Endodermal cell (in vitro differentiated cells): ENCODE data around the gene ZNF20. TPM values are rescaled to one million over a fixed set of nuclear protein-coding genes. Genes with fewer than 3 reads are reported as not detected.
A peak's percentile ranks its signal among the peaks of the same experiment; 100 is the strongest.

Experiments
- DNase-seq: peaks from one replicate; pipeline ENCODE4 v3.0.0-alpha.2; 2017
- H3K27ac ChIP-seq: 2 replicates; pipeline ENCODE4 v1.5.1; 2013; ENCODE audit warnings: mild to moderate bottlenecking, low read depth, low read length, moderate library complexity
- H3K27me3 ChIP-seq: 2 replicates; pipeline ENCODE4 v1.6.1; 2013; ENCODE audit warnings: mild to moderate bottlenecking, low read length, moderate library complexity; ENCODE audit not compliant: insufficient read depth, control insufficient read depth, poor library complexity, severe bottlenecking
- H3K36me3 ChIP-seq: 2 replicates; pipeline ENCODE4 v1.7.0; 2013; ENCODE audit warnings: mild to moderate bottlenecking, low read length, moderate library complexity; ENCODE audit not compliant: control insufficient read depth, insufficient read depth
- H3K4me1 ChIP-seq: one replicate; pipeline ENCODE4 v1.7.0; 2013; ENCODE audit warnings: low read length; ENCODE audit not compliant: control insufficient read depth, insufficient read depth
- H3K4me3 ChIP-seq: 2 replicates; pipeline ENCODE4 v1.5.1; 2013; ENCODE audit warnings: mild to moderate bottlenecking, low read length, moderate library complexity
- H3K9ac ChIP-seq: 2 replicates; pipeline ENCODE4 v1.6.1; 2013; ENCODE audit warnings: mild to moderate bottlenecking, low read length, moderate library complexity; ENCODE audit not compliant: poor library complexity, severe bottlenecking; ENCODE audit errors: extremely low read depth
- H3K9me3 ChIP-seq: 2 replicates; pipeline ENCODE4 v1.6.1; 2013; ENCODE audit warnings: mild to moderate bottlenecking, low read length, moderate library complexity; ENCODE audit not compliant: control insufficient read depth
- H3K27ac Mint-ChIP-seq: 2 replicates; pipeline ENCODE4 v1.8.0; 2020; ENCODE audit warnings: mixed read lengths
- H3K27me3 Mint-ChIP-seq: 2 replicates; pipeline ENCODE4 v1.8.0; 2021; ENCODE audit warnings: mild to moderate bottlenecking, mixed read lengths; ENCODE audit not compliant: insufficient read depth
- H3K36me3 Mint-ChIP-seq: 2 replicates; pipeline ENCODE4 v1.8.0; 2020; ENCODE audit warnings: low read depth, mixed read lengths
- H3K4me1 Mint-ChIP-seq: 2 replicates; pipeline ENCODE4 v1.8.0; 2020; ENCODE audit warnings: mixed read lengths
- H3K4me3 Mint-ChIP-seq: 2 replicates; pipeline ENCODE4 v1.8.0; 2020; ENCODE audit warnings: mild to moderate bottlenecking, moderate library complexity, mixed read lengths
- H3K9me3 Mint-ChIP-seq: 2 replicates; pipeline ENCODE4 v1.8.0; 2020; ENCODE audit warnings: mild to moderate bottlenecking, mixed read lengths
- CTCF ChIP-seq: fragments of 200-600 bp; sonication (generic); conservative IDR thresholded peaks from 2 replicates; pipeline ENCODE4 v1.5.0; 2021; ENCODE audit warnings: antibody characterized with exemption, mild to moderate bottlenecking
- WGBS, 2 experiments: methylation state at CpG; one replicate each; pipeline versions ENCODE4 v1.1.5 to v1.1.7; 2013; ENCODE audit warnings: missing lambda C conversion rate in 2 of 2, mixed read lengths in 1 of 2; ENCODE audit not compliant: insufficient coverage in 1 of 2, insufficient read length in 1 of 2; 5-methylcytosine and 5-hydroxymethylcytosine counted together
- long read RNA-seq, 4 experiments: library from polyadenylated mRNA in 2 of 4; library from RNA in 1 of 4; library from capped mRNA in 1 of 4; stranded (forward) in 3 of 4; unstranded in 1 of 4; transcript quantifications; one replicate each; pipeline ENCODE4 v2.0.0, GENCODE V29; 2020 to 2021; ENCODE audit warnings: inconsistent platforms in 1 of 4
- polyA plus RNA-seq, 2 experiments: library from polyadenylated mRNA; stranded (reverse); fragments of 50-300 nt; gene quantifications; one replicate each; pipeline ENCODE4 v1.2.3, GENCODE V29; 2013
- total RNA-seq, 2 donors: library from RNA; stranded (reverse); fragmentation: NEBNext Ultra II Directional in 1 of 2; extraction: Animal tissue kit (Norgen Biotek cat#: 25700) in 1 of 2; gene quantifications; 2 replicates in 1 of 2; 3 replicates in 1 of 2; pipeline ENCODE4 v1.2.1, GENCODE V29; 2021

Gene ZNF20
- 10 to 100 TPM; 10.2 to 10.6 TPM for total RNA-seq
- 8.0 TPM for polyA plus RNA-seq (2013, experiment 1 of 2)
- 6.6 TPM for polyA plus RNA-seq (2013, experiment 2 of 2)
- long read RNA-seq, experiment 1, partial matches to known transcripts = 0 of 2 reads
- long read RNA-seq, experiment 1, other reads (novel, unspliced or antisense) = 1 of 2 reads
- long read RNA-seq, experiment 2, transcript ZNF20-201 (4 exons, 3,061 nt) = major isoform, 8 of 15 reads
- long read RNA-seq, experiment 2, transcript ZNF20-202 (4 exons, 642 nt) = minor isoform, 6 of 15 reads
- long read RNA-seq, experiment 2, partial matches to known transcripts = 0 of 15 reads
- long read RNA-seq, experiment 2, other reads (novel, unspliced or antisense) = 1 of 15 reads
- long read RNA-seq, experiment 3, transcript ZNF20-201 (4 exons, 3,061 nt) = minor isoform, 17 of 43 reads
- long read RNA-seq, experiment 3, transcript ZNF20-202 (4 exons, 642 nt) = major isoform, 24 of 43 reads
- long read RNA-seq, experiment 3, partial matches to known transcripts = 0 of 43 reads
- long read RNA-seq, experiment 3, other reads (novel, unspliced or antisense) = 2 of 43 reads
- long read RNA-seq, experiment 4, transcript ZNF20-202 (4 exons, 642 nt) = major isoform, 6 of 11 reads
- long read RNA-seq, experiment 4, partial matches to known transcripts = 0 of 11 reads
- long read RNA-seq, experiment 4, other reads (novel, unspliced or antisense) = 2 of 11 reads

GRCh38 chr19:12139885-12140544, at the start of gene ZNF20:
Gene ZNF20 (minus strand): TSS chr19:12140350. CDS start chr19:12140182, 168 bp downstream.
- H3K4me1 ChIP-seq = peaks cover 5% of the 10 kb centered on the region
- TF ChIP-seq CTCF = no peak
- Mint-ChIP-seq H3K36me3 (peaks cover 65% of the 10 kb centered on the region), H3K4me3 (peak within 1 kb of the TSS; percentile 90), H3K4me1 (peaks cover 8% of the 10 kb centered on the region), H3K27me3 (no peaks in the 10 kb centered on the region), H3K9me3 (peaks cover 72% of the 10 kb centered on the region), H3K27ac (peak within 1 kb of the TSS; percentile 99)
- DNase-seq = peak; percentile 99
- 2 to 22% methylated on average over 44 to 49 of the region's 49 CpGs for WGBS, 2 experiments
- peak within 1 kb of the TSS; percentile 95 for H3K27ac ChIP-seq
- no peaks in the 10 kb centered on the region for H3K27me3 ChIP-seq
- H3K9me3 ChIP-seq = peaks cover 50% of the 10 kb centered on the region
- H3K36me3 ChIP-seq = peaks cover 65% of the 10 kb centered on the region
- peak within 1 kb of the TSS; percentile 97 for H3K9ac ChIP-seq
- peak within 1 kb of the TSS; percentile 87 for H3K4me3 ChIP-seq

- Mint-ChIP-seq H3K4me3 (no peak overlapping the region), H3K4me1 (no peaks in the 10 kb centered on the region), H3K36me3 (peaks cover 89% of the 10 kb centered on the region), H3K9me3 (peaks cover 99% of the 10 kb centered on the region), H3K27me3 (no peaks in the 10 kb centered on the region), H3K27ac (no peak overlapping the region)
- no peak overlapping the region for H3K27ac ChIP-seq
- no peak for TF ChIP-seq CTCF
- H3K4me1 ChIP-seq = no peaks in the 10 kb centered on the region
- DNase-seq = no peak
- no peak overlapping the region for H3K9ac ChIP-seq
- peak overlapping the region; percentile 76 for H3K4me3 ChIP-seq
- 99 to 100% methylated on average over 6 of the region's 6 CpGs for WGBS, 2 experiments
- no peaks in the 10 kb centered on the region for H3K27me3 ChIP-seq
- peaks cover 77% of the 10 kb centered on the region for H3K36me3 ChIP-seq
- H3K9me3 ChIP-seq = peaks cover 94% of the 10 kb centered on the region
These were observed 47.5 kb upstream of the ZNF20 start for GRCh38 chr19:12187625-12188024.

- WGBS, 2 experiments = 91 to 100% methylated on average over 1 to 2 of the region's 3 CpGs
- Mint-ChIP-seq H3K27ac (no peak overlapping the region), H3K27me3 (no peaks in the 10 kb centered on the region), H3K4me1 (no peaks in the 10 kb centered on the region), H3K9me3 (peaks cover 69% of the 10 kb centered on the region), H3K4me3 (no peak overlapping the region), H3K36me3 (peaks cover 76% of the 10 kb centered on the region)
- H3K36me3 ChIP-seq = peaks cover 41% of the 10 kb centered on the region
- H3K4me3 ChIP-seq = no peak overlapping the region
- no peak overlapping the region for H3K27ac ChIP-seq
- no peak for TF ChIP-seq CTCF
- H3K27me3 ChIP-seq = no peaks in the 10 kb centered on the region
- H3K9ac ChIP-seq = no peak overlapping the region
- no peak for DNase-seq
- H3K9me3 ChIP-seq = peaks cover 72% of the 10 kb centered on the region
- no peaks in the 10 kb centered on the region for H3K4me1 ChIP-seq
These were observed 40.2 kb upstream of the ZNF20 start for GRCh38 chr19:12180377-12180776.
